Hematopoietic multipotent progenitor cell treated with erythropoietin and hydrocortisone succinate and interleukin-3 and kit ligand, for 15 days (in vitro differentiated cells): Measurements from ENCODE around the gene AFAP1L2.
"Not testable (repeated sequence)": the region's sequence is repeated elsewhere in the genome, so short reads cannot be mapped to it uniquely, and the experiment has no call there.

ENCODE experiments used
- DNase-seq: peaks from one replicate; pipeline ENCODE4 v3.0.0-alpha.2; 2015; ENCODE audit warnings: low spot score

Gene AFAP1L2

DNA sequence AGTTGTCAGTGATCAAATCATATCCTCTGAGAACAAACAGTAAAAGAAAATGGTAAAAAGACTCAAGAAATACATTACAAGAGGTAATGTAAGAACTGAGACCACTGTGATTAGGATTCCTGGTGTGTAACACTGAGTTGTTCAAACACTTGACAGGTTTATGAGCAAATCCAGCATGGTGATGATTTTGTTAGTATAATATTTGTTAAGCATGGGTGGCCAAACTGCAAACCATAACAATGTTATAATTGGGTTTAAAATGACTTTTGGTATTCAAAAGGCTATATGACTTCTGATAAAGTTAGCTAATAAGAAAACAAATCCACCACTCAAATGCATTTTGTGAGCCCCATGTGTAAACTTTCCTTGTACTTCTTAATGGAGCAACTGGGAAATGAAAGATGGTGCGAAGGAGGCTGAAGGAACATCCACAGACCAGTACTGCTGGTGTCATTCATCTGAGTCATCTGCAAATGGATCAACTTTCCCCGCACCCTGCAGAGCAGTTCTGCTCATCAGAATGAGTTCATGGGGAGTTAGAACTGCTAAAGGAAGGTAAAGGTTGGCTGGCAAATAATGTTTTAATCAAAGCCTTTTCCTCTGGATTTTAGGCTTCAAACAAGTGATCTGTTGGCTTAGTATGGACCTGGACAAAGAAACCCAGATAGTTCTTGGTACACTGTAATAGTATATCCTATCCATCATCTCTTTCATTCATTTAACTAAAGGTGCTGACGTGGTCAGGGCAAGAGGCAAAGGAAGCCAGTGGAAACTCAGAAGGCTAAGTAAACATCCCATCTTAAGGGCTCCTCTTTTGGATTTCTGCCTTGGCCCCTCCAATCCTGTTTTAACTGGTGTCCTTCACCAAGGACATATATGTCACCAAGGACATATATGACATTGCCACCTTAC lies 45.0 kb downstream of the AFAP1L2 start:
- no peak for DNase-seq

- DNase-seq = no peak
Observed at GRCh38 chr10:114357515-114357996, 46.7 kb downstream of the AFAP1L2 start.

DNA sequence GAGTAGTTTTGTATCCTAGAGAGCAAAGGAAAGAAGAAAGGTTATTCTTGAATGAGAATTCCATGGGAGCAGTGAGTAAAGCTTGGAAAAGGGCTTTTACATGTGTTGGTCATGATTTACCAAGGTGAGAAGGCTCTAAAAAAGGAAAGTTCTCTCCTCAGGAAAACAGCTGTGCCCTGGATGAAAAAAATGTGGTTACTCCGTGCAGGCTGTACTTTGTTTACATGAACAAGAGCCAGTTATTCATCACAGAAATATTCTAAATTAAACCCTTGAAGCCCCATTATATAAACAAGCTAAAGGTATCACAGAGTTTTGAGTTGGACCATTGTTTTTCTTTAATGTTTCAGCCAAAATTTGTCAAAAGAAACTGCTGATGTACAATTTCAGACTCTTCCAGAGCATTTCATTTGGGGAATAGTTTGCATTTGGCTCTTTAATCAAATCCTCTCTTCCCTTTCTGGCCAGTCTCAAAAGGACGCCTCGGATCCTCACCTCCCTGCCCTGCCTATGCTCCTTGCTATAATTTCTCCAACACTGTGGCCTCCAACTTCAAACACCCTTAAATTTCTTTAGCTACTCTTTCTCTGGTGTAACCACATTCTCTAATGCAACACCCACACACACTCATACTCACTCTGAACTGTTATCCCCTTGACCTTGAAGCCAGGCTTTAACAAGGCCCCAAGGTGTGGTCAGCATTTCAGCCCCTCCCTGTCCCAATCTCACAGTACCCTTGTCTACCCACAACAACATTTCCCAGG lies 47.4 kb downstream of the AFAP1L2 start:
- DNase-seq = no peak

DNA sequence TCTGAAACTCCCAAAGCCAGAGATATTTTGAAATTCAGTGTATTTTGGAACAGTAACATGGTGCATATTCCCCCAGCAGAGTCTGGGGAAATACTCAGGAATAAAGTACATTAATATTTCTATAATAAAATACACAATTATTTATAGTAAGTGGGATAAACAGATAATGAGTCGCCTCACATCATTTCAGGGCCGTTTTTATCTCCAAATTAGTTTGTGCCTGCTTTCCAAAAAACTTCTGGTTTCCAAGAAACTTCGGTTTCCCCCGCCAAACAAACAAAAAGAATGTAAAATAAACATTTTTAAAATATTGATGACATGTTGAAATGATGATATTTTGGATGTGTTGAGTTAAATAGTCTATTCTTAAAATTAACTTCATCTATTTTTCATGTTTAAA lies 48.2 kb downstream of the AFAP1L2 start:
- no peak for DNase-seq

DNA sequence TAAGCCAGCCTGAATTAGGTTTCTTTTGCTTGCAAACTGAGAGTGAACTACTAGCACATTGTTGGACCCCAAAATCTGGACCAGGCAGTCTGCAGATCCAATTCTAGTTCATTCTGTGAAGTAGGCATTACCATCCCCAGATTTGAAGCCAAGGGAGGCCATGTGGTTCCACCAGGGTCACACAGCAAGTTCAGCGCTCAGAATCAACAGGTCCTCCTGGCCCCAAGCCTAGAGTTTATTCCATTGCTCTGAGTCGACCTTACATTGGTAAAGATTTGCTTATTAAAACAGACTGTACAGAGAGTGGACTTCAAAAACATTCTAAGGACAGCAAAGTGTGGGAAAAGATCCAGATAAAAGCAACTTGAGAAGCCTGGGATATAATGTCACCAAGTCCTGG lies 50.9 kb downstream of the AFAP1L2 start:
- DNase-seq = no peak

GRCh38 chr10:114352653-114353298 lies 51.5 kb downstream of the AFAP1L2 start:
- DNase-seq = no peak

DNA sequence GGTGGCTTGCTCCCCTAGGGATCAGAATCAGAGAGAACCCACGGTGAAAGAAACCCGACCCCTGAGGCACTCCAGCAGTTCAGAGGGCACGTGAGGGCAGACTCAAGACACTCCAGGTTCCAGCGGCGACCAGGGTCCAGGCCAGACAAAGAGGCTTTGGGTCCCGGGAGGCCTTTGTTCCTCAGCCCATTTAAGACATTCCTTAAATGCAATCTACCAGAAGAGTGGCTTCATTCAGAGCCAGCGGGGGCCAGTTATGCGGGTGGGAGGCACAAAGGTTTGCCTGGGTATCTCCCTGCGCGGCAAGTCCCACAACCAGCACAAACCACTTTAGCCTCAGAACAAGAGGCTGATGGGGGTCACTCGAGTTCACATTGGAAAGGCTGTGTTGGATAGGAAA lies 53.6 kb downstream of the AFAP1L2 start:
- no peak for DNase-seq

- DNase-seq = no peak
Observed at GRCh38 chr10:114349522-114350215, 54.6 kb downstream of the AFAP1L2 start.

DNA sequence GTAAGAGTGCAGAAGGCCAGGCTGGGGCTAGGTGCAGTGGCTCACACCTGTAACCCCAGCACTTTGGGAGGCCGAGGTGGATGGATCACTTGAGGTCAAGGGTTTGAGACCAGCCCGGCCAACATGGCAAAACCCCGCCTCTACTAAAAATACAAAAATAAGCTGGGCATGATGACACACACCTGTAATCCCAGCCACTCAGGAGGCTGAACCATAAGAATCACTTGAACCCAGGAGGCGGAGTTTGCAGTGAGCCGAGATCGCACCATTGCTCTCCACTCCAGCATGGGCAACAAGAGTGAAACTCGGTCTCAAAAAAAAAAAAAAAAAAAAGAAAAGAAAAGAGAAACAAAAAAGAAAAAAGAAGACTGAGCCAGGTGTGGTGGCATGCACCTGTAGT lies 55.2 kb downstream of the AFAP1L2 start:
- DNase-seq = not testable (repeated sequence)

- no peak for DNase-seq
Observed at GRCh38 chr10:114347791-114348190, 56.5 kb downstream of the AFAP1L2 start.

GRCh38 chr10:114347241-114347640 lies 57.1 kb downstream of the AFAP1L2 start:
- DNase-seq = no peak

DNA sequence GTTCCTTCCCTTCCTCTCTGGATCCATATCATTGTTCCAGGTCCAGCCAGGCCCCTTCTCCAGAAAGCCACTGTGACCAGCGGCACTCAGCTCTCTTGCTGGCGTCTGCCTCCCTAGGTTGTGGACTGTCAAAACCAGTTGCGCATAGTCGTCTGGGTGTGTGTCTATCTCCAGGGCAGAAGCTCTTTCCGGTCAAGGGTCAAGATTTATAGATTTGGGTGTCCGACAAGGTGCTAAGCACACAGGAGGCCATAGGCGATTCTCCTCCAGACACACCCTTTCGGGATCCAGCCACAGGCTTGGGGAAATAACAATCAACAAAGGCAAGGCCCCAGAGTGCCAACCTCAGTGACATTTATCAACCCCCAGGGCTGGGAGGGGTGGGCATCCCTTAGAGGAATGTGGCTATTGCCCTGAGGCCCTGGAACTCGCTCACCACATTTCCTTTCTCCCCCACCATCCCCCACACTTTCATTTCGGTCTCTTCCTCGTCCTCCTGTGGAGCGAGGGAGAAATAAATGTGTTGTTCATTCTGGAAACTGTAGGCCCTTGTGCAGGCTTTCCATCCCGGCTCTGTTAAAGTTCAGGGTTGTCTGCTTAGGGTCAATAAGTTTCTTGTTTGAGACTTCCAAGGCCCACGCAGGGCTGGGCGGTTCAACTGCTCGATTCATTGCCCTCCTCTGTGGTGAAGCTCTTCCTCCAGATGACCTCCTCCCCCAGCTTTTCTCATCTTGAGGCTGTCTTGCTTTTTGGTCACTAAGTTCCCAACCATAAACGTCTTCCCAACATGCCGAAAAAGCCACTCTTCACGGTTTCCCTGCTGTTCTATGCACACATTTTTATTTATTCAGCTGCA lies 57.9 kb downstream of the AFAP1L2 start:
- no peak for DNase-seq

- DNase-seq = no peak
Observed at GRCh38 chr10:114345701-114346100, 58.6 kb downstream of the AFAP1L2 start.

GRCh38 chr10:114343623-114344505 lies 60.4 kb downstream of the AFAP1L2 start:
- no peak for DNase-seq

DNA sequence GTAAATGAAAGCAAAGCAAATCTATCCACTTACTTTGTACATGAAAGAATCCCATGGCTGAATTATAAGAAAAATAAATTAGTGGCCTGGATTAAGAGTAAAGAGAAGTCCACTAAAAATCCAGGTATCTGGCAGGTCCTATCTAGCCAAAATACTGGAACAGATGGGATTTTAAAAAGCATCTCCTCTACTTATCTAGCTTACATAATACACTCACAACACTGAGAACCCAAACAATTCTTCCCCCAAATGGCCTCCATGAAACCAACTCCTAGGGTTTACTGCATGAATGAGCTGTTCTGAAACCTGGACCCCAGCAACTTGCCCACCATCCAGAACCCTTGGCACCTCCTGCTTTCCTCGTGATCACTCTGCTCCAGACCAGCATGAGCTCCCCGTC lies 61.3 kb downstream of the AFAP1L2 start:
- no peak for DNase-seq

DNA sequence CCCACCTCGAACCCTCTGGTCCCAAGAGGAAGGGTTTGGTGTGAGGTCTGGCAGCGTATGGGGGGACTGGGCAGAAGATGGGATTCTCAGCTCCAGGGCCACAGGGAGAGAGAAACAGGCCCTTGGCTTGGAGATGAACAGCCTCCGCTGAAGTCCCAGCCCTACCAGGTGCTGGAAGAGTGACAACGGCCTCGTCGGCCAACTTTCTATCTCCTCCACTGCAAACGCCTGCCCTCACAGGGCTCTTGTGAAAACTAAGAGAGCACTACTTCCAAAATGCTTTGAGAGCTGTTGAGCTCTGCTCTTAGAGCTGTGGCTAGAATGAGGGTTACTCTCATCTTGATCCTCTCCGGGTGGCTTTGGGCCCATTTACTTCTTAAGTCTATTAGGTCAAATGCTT lies 63.5 kb downstream of the AFAP1L2 start:
- DNase-seq = no peak

GRCh38 chr10:114337510-114338462 lies 66.5 kb downstream of the AFAP1L2 start:
- no peak for DNase-seq

GRCh38 chr10:114336823-114337509 lies 67.3 kb downstream of the AFAP1L2 start:
- DNase-seq = no peak
